Measurements from ENCODE around the gene FNTB. TPM values are rescaled to one million over a fixed set of nuclear protein-coding genes. Genes with fewer than 3 reads are reported as not detected.

FNTB gene
- total and polyA plus RNA-seq, 2 of the 8 experiments (the other 6 are each of a cell fraction or from before 2014, with no cell fraction given), result 16.0 to 20.7 TPM

DNA sequence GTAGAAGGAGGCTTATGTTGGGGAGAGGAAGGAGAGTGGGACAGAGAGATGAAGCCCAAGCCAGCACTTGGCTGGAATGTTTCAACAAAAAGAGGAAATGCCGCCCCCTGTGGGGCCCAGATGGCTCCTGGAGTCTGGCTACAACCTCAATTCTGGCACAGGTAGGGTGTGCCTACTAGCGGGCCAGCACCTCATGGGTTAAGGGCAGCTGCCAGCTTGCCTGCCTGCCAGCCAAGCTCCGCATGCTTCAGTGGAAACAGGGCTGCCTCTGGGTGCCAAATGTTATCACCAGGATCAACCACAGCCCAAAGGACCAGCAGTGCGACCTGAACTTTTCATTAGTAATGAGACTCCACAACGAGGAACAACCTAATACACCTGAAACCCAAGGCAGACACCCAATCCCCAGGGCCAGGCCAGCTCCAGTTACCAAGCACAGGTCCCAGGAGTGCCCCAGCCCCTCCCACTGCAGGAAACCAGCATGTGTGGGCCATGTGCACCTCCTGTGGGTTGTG lies 25.9 kb upstream of the FNTB start:
- peaks cover 0 to 5% of the 10 kb centered on the region in 2 experiments; a peak in 1 of 4 replicates for H3K79me2 ChIP-seq (ENCODE audit: control insufficient read depth in 1 of 2, insufficient read depth in 2 of 2, low read length in 2 of 2)
- H3K23ac ChIP-seq (ENCODE audit: insufficient read length), result no peak overlapping the region
- no peak overlapping the region for H3K27ac ChIP-seq (ENCODE audit: low read depth, low read length)
- H3K4me2 ChIP-seq (ENCODE audit: insufficient read depth in 1 of 2, low read depth in 2 of 2, low read length in 2 of 2), result peak overlapping the region in 1 of 2 experiments; percentile 11; a peak in 1 of 4 replicates
- 0 out of 2 replicates have a peak overlapping the region, but pooled peaks have one; percentile 60 for H2BK12ac ChIP-seq (ENCODE audit: low read depth, low read length)
- peak in 1 of 2 experiments; percentile 78 for DNase-seq (ENCODE audit: low read depth in 1 of 2, low spot score in 2 of 2)
- H3K4me1 ChIP-seq (replicated peaks in 1 of 4; ENCODE audit: control insufficient read depth in 3 of 4, insufficient read depth in 4 of 4, low read length in 3 of 4), result peaks cover 8 to 19% (median 13%) of the 10 kb centered on the region in 4 experiments
- no peak overlapping the region for H4K91ac ChIP-seq (replicated peaks; ENCODE audit: insufficient read length, low read length)
- H3K23me2 ChIP-seq (ENCODE audit: low read depth, low read length), result no peaks in the 10 kb centered on the region
- no peaks in the 10 kb centered on the region for H3K9me3 ChIP-seq (ENCODE audit: insufficient read depth in 2 of 2, low read depth in 1 of 2, low read length in 1 of 2)
- ChIA-PET POLR2A (ENCODE audit: partially characterized antibody) (interaction anchor here (0.8 to 2.4 kb wide), 2 partner anchors 12 to 26 kb away, joined by 3 to 5 read pairs; partner anchors contain the start of gene FNTB), CTCF (ENCODE audit: partially characterized antibody) (interaction anchor here (0.5 to 6.7 kb wide), 17 partner anchors 8 to 1154 kb away, joined by 3 to 45 read pairs (median 4); partner anchors contain the start of gene GPX2)
- H2BK20ac ChIP-seq (ENCODE audit: low read length), result no peak overlapping the region
- H2BK5ac ChIP-seq (ENCODE audit: low read depth, low read length), result no peak overlapping the region
- WGBS, 2 experiments (ENCODE audit: extremely low coverage in 1 of 2, insufficient coverage in 1 of 2, insufficient read length in 1 of 2, insufficient replicate concordance in 2 of 2, low coverage in 1 of 2, low lambda C conversion rate in 2 of 2, missing lambda C conversion rate in 1 of 2), result 62% methylated on average over 5 of the region's 5 CpGs; no CpG with 5 or more reads in 1 of the 2 experiments
- no peaks in the 10 kb centered on the region for H3K36me3 ChIP-seq (ENCODE audit: control insufficient read depth in 2 of 4, insufficient read depth in 4 of 4, low read length in 3 of 4)
- H3K4me3 ChIP-seq (ENCODE audit: extremely low read depth in 1 of 4, insufficient read depth in 2 of 4, low read depth in 3 of 4, low read length in 4 of 4), result no peak overlapping the region
- H2BK15ac ChIP-seq (ENCODE audit: low read length), result peak overlapping the region; percentile 92; the same call in 1 of the 2 replicates
- no peak overlapping the region; a peak in 1 of 7 replicates for H3K9ac ChIP-seq (replicated peaks in 1 of 4; ENCODE audit: extremely low read depth in 1 of 4, low read depth in 3 of 4, low read length in 3 of 4)
- H3K27me3 ChIP-seq (replicated peaks in 1 of 4; ENCODE audit: control insufficient read depth in 3 of 4, extremely low read depth in 1 of 4, insufficient read depth in 3 of 4, low read length in 3 of 4), result no peaks in the 10 kb centered on the region
- no peak overlapping the region for H2BK120ac ChIP-seq (replicated peaks; ENCODE audit: low read depth, low read length)
- no peak overlapping the region for H4K8ac ChIP-seq (ENCODE audit: extremely low read depth, insufficient read depth, low read length)
- H2AK5ac ChIP-seq (ENCODE audit: low read depth, low read length), result no peak overlapping the region
- peak overlapping the region; percentile 85 for H3K18ac ChIP-seq (ENCODE audit: extremely low read depth, low read length)
- no peak overlapping the region for H4K5ac ChIP-seq (ENCODE audit: insufficient read length, low read depth, low read length)
- peaks cover 7% of the 10 kb centered on the region for H3K79me1 ChIP-seq (ENCODE audit: low read depth, low read length)
- no peak overlapping the region for H2AFZ ChIP-seq (ENCODE audit: low read length)
- H3K14ac ChIP-seq (ENCODE audit: insufficient read length), result no peak overlapping the region
- H3K56ac ChIP-seq (replicated peaks; ENCODE audit: insufficient read length, low read depth, low read length), result no peak overlapping the region
- FAIRE-seq, result peak; percentile 45
- peaks cover 0 to 8% of the 10 kb centered on the region in 2 experiments for H4K20me1 ChIP-seq (replicated peaks in 1 of 2; ENCODE audit: control insufficient read depth in 1 of 2, insufficient read depth in 2 of 2, low read length in 2 of 2)
- no peak overlapping the region for H3K4ac ChIP-seq (replicated peaks; ENCODE audit: insufficient read length, low read depth, low read length)
- TF ChIP-seq, protein P1, sequence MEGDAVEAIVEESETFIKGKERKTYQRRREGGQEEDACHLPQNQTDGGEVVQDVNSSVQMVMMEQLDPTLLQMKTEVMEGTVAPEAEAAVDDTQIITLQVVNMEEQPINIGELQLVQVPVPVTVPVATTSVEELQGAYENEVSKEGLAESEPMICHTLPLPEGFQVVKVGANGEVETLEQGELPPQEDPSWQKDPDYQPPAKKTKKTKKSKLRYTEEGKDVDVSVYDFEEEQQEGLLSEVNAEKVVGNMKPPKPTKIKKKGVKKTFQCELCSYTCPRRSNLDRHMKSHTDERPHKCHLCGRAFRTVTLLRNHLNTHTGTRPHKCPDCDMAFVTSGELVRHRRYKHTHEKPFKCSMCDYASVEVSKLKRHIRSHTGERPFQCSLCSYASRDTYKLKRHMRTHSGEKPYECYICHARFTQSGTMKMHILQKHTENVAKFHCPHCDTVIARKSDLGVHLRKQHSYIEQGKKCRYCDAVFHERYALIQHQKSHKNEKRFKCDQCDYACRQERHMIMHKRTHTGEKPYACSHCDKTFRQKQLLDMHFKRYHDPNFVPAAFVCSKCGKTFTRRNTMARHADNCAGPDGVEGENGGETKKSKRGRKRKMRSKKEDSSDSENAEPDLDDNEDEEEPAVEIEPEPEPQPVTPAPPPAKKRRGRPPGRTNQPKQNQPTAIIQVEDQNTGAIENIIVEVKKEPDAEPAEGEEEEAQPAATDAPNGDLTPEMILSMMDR (IDR thresholded peaks at IDR 0.05; ENCODE audit: control extremely low read depth in 1 of 3, insufficient read depth in 1 of 3, low read depth in 1 of 3, low read length in 3 of 3), result peak; percentile 48 to 67 (median 63)
- TF ChIP-seq GABPA (IDR thresholded peaks at IDR 0.05; ENCODE audit: borderline replicate concordance, insufficient read depth, low read length) (0 out of 2 replicates have a peak, but pooled peaks have one; percentile 41), TCF12 (IDR thresholded peaks at IDR 0.05; ENCODE audit: low read depth, low read length) (0 out of 2 replicates have a peak, but pooled peaks have one; percentile 66), FOSL1 (IDR thresholded peaks at IDR 0.05; ENCODE audit: insufficient read depth, low read depth, low read length) (no peak), TEAD4 (IDR thresholded peaks at IDR 0.05; ENCODE audit: low read depth, low read length) (peak; percentile 92), RAD21 (IDR thresholded peaks at IDR 0.05 in 1 of 2, conservative IDR thresholded peaks at IDR 0.05 in 1 of 2; ENCODE audit: low read depth in 2 of 2, low read length in 2 of 2) (peak; percentile 31 to 60), JUN (IDR thresholded peaks at IDR 0.05; ENCODE audit: low read depth, low read length) (no peak), EP300 (IDR thresholded peaks at IDR 0.05; ENCODE audit: borderline replicate concordance in 1 of 2, low read depth in 2 of 2, low read length in 2 of 2) (peak in 1 of 2 experiments; percentile 59; a peak in 1 of 3 replicates)
